ENCODE measurements around the gene CLRN3.

- TF ChIP-seq CTCF (tag by site-specific recombination; IDR thresholded peaks at IDR 0.05) (no peak), YY1 (tag by site-specific recombination; IDR thresholded peaks at IDR 0.05) (no peak), SETDB1 (IDR thresholded peaks at IDR 0.05; ENCODE audit: insufficient read length, low read length) (no peak), ZNF398 (tag by site-specific recombination; IDR thresholded peaks at IDR 0.05) (no peak), ZNF239 (tag by site-specific recombination; IDR thresholded peaks at IDR 0.05) (no peak), ZBTB20 (tag by site-specific recombination; IDR thresholded peaks at IDR 0.05) (no peak)
Measured at GRCh38 chr10:127903789-127904188, 11.0 kb upstream of the CLRN3 start.

All from HEK293 (cell line).